GM21390 (cell line): Measurements from ENCODE around the gene BCR.

Experiments used
- ATAC-seq: cut with Tn5 transposase; IDR thresholded peaks from one replicate; pipeline ENCODE4 v1.9.1; 2021; ENCODE audit not compliant: unreplicated experiment

The BCR gene

DNA sequence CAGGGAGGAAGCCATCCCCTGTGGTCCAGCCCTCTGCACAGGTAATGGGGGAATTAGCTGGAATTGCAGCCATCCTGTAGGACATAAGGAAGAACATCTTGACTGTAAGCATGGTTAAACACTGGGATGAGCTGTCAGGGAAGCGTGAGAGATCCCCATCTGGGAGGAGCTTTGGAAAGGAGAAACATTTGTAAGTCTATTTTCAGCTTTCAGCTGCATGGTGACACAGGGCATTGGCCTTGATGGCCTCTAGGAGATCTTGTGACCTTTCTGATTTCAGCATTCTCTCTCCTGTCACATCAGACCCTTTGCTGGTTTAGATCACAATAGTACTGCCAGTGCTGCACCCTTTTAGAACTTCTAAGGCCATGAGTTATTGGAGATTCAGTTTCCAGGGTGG lies 47.1 kb downstream of the BCR start:
- ATAC-seq: no peak

DNA sequence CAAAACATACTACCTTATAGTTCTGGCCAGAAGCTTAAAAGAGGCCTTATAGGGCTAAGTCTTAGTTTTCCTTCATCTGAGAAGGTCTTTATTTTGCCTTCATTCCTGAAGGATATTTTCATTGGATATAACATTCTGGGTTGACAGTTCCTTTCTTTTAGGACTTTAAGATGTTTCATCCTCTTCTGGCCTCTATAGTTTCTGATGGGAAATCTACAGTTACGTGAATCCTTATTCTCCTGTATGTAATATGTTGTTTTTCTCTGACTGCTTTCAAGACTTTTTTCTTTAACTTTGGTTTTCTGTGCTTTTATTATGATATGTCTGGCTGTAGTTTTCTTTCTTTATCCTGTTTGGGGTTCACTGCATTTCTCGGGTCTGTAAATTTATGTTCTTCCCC lies 48.2 kb downstream of the BCR start:
- ATAC-seq: no peak

DNA sequence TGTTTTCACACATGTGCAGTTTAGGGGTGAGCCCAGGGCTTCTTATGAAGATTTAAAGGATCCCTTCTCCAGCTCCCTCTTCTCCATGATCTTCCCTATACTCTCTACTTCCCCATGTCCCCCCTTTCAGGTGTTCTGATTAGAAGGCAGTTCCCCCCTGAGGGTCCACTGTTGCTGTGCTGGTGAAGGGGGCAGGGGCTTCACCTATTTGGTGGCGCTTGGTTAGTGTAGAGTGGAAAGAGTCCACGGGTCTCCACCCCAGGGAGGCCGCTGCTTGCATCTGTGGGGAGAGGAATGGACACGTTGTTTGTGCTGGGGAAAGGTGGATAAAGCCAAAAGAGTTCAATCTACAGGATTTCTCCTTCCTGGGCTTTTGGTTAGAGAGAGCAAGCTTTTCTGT lies 49.3 kb downstream of the BCR start:
- ATAC-seq: no peak

DNA sequence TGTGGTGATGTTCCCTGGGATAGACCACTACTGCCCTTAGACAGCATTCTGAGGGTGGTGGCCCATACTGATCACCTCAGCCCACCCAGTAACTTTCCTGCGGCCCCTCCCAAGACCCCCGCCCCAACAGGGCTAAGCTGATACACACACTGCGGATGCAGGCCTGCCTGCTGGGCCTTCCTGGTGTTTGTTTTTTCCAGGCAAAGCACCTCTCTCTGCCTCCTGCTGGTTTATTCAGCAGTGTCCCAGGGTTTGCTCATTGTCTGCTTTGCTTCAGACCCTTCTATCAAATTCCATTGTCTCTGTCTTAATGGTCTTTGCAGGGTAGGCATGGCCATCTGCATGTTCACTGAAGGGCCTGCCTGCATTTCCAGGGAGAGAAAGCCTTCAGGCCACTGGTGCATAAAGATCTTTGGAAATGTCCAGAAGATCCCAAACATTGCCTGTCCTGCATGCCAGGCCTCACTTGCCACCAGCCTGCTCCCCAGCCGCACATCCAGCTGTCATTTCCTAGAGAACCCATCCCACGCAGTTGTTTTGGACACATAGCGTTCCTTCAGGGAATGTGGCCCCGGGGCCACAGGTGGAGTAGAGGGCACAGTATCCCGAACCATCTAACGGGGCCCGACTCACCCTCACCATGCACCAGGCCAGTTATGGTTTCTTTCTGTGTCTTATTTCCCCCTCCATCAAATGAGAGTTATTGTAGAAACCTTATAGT lies 50.2 kb downstream of the BCR start:
- no peak for ATAC-seq

DNA sequence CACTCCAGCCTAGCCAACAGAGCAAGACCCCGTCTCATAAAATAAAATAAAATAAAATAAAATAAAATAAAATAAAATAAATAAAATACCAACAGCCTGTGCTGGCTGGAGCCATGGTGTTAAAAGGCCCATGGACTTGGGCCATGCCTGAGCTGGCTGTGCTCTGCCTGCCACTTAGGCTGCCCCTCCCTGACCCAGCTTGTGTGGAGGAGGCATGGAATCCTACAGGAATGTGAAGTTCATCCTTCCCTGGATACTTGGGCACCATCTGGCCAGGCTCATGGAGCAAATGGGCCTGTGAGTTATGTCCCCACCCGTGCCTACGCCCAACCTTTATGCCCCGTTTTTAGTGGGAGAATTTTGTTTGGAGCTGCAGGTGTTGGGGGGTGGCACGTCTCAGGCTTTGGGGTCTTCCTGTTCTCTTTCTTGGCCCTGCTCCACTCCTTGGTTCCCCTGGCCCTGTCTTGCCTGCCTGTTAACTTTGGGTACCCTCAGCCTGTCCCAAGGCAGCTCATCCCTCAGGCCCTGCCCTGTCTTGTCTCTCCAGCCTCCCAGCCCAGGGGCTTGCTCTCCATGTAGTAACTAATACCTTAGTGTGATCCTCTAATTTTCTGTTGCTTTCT lies 51.3 kb downstream of the BCR start:
- no peak for ATAC-seq

DNA sequence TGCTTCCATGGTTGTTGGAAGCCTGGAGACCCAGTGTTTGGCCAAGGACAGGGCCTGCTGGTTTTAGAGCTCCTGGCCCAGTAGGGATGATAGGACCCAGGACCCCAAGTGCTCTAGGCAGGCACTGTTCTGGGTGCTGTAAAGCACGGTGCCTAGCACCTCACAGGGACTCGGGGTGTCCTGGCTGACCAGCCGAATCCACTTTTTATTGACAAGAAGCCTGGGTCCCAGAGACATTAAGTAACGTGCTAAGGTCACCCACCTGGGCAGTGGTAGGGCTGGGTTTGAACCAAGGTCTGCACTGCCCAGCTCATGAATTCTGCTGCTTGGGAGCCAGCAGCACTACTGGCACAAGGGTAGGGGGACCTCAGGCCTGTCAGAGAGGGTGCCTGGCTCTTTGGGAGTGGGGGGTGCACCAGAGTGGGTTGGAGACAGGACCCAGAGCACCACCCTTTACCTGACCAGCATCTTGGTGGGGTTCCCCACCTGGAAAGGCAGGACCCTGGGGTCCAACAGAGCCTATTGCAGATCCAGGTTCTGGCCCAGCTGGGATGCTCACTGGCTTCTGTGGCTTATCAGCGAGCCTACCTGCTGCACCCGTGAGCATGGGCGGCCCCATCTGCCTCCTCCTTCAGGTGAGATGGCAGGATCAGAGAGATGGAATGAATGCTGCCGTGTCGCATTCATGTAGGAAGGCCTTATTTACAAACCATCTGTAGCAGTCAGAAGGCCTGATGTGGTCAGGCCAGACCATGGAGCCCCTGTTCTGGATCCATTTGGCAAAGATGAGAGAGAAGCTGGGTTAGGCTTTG lies 52.0 kb downstream of the BCR start:
- no peak for ATAC-seq

DNA sequence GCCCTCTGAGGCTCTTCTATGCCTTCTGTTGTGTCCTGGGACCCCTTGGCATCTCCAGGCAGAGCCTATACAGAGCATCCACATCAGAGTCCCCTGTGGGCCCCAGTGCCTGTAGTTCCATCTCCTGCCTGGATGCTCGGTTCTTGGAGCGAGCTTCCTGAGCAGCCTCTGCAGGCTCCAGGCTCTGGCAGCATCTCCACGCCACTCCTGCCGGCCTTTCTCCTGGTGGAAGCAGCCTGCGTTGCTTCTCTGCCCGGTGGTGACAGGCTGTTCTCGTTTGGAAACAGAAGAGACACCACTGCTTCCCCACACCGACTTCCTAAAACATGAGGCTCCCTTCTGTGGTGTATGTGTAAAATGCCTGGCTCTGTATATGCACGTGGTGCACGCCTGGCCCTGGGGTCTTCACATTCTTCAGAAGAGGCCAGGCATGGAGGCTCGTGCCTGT lies 52.8 kb downstream of the BCR start:
- ATAC-seq: no peak

DNA sequence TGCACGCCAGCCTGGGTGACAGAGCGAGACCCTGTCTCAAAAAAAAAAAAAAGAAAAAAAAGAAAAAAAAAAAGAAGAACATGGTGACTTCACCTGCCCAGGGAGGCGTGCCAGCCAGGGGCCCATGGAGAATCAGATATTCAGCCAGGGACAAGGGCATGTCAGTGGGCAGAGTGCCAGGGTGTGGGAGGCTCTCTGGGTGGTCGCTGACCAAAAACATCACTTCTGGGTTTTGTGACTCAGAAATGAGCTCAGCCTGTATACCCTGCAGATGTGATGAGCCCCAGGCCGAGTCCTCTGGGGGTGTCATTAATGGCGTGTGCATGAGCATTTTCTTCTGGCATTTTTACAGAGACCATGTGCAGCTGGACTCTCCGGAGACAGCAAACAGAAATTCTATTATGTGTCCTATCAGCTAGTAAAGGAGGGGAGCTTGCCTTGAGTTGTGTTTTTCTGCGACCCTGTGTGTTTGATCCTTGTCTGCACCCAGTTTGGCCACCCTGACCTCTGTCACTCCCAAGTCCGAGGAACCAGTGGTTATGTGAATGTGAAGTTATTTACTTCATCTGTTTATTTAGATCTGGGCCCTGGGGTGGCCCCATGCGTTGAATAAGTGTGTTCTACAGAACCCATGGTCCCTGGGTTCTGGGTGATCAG lies 53.6 kb downstream of the BCR start:
- ATAC-seq: no peak

DNA sequence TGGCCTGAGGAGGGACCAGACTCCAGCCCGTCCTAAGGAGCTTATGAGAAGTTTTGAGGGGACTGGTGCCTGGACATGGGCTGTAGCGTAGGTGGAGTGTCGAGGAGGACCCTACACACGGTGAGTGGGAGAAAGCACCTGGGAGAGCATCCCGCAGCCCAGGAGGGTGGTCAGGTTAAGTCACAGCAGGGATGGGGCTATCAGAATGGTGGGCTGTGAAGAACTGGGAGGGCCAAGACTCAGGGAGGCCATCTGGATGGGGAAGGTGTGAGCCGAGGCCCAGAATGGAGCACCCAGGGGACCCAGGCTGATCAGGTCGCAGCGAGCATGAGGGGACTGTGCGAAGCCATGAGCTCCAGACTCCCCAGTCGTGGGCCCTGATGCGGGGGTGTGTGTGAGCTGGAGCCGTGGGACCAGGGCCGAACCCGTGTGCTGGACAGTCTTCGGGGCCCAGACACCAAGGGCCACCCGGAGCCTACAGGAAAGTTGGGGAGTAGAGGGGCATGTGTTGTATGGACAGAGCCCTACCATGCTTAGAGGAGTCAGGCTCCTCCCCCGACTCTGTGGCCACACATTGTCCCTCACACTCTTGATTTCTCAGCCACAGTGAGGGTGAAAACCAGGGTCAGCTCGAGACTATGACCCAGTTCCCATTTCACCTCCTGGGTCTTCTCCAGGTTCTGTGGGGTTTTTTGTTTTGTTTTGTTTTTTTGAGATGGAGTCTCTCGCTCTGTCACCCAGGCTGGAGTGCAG lies 54.3 kb downstream of the BCR start:
- no peak for ATAC-seq

DNA sequence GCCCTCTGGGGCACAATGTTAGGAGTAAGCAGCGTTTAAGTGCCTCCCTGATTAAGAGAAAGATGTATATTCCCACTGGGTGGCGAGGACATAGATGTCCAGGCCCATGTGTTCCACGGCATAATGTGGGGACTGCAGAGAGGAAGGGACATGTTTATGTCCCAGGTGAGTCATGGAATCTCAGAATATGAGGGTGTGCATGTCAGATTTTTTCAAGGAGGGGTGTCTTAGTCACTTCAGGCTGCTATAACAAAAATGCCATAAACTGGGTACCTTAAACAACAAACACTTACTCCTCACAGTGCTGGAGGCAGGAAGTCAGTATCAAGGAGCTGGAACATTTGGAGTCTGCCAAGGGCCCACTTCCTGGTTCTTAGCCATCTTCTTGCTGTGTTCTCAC lies 55.1 kb downstream of the BCR start:
- no peak for ATAC-seq

DNA sequence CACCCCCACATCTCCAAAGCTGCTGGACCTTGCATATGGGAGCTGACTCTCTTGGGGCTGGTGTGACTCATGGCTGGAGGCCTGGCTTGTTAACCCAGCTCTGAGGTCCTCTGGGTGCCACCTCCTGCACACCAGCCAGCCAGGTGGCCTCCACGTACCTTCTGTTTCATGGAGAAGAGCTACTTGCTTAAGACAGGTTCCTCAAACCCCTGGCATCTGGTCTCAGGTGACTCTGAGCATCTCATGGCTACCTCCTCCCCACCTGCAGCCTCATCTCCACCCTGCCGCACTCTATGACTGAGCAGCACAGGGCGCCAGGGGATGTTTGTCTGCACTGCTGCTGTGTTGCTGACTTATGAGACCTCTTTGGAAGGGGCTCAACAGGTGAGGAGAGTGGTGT lies 55.7 kb downstream of the BCR start:
- no peak for ATAC-seq

DNA sequence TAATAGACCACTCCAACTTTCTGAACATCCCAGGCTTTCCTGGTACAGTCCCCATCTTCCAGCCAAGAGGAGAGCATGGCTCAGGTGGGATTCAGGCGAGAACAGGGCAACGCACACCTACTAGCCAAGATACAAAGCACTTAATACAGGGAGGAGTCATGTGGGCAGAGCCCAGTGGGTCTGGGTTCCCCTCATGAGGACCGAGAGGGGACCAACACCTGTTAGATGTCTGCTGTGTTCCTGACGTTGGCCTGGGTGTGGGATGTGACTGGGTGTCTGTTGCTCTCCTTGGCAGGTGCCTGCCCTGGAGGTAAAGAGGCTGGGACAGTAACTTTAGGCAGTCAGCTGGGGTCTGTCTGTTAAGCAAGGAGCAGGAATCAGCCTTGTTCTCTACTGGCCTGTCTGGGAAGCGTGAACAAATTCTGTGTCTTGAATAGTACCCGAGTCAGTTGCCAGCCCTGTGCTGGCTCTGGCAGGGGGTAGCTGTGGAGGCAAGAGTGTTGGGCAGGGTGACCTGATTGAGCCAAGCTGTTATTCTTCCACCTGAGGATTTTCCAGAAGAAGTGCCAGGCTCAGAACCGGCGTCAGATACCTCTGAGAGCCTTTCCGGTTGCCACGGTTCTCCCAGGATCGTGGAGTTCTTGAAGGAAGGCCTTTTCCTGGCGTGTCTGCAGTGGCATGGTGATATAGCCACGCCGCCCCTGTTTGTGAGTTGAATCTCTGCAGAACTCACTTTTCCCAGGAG lies 56.3 kb downstream of the BCR start:
- no peak for ATAC-seq

DNA sequence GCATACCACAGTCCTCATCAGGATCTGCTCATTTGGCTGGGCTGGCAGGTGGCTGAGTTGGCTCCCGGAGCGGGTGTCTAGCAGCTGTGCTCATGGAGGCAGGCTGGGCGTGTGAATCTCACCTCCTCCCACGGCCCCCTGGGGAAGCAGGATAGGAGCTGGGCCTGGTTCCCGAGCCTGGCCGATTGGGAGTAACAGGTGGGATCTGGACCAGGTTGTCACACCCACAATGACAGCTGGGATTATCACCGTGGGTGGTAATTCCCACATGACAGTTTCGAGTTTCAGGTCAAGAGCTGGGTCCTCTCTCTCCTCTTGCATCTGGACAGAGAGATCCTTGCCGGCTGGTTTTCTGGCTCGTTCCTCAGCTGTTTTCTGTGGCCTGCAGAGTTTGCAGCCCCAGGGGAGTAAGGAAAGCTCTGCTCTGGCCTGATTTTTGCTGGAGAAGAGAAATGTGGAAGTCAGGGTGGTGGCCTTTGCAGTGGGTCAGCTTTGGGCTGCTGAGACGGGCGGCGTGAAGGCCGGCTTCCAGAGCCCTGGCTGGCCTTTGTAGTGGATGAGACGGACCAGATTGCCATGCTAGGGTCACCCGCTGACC lies 57.0 kb downstream of the BCR start:
- no peak for ATAC-seq

DNA sequence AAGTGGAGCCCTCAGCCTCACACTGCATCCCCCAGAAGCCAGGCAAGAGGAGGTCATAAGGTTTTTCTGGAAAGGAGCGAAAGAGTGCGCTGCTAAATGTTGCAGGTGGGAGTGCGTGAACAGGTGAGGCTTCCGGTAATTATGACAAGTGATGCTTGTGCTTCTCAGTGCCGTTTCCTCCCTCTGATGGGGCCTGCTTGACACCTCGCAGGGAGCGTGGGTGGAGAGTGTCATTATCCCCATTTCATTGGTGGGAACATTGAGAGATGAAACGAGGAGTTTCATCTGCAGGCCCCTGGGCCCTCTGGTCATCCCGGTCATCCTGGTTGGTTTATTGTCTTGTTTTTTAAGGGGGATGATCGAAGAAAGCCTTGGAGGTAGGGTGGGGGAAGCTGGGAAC lies 57.5 kb downstream of the BCR start:
- ATAC-seq: no peak

DNA sequence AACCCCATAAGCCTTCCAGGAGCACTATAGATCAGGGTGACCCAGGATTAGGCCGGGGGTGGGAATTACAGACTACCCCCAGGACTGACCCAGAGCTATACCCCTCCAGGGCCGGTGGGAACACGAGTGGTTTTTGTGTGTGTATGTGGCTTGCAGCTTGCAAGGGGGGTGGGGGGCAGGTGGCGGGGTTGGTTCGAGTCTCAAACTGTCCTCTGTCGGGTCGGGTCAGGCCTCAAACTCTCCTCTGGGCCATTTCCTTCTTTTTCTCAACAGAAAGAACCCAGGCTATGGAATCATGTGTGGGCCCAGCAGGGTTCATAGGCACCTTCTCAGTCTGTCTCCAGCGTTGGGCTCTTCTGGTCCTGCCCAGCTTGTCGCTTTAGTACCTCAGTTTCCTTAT lies 58.4 kb downstream of the BCR start:
- ATAC-seq: no peak

DNA sequence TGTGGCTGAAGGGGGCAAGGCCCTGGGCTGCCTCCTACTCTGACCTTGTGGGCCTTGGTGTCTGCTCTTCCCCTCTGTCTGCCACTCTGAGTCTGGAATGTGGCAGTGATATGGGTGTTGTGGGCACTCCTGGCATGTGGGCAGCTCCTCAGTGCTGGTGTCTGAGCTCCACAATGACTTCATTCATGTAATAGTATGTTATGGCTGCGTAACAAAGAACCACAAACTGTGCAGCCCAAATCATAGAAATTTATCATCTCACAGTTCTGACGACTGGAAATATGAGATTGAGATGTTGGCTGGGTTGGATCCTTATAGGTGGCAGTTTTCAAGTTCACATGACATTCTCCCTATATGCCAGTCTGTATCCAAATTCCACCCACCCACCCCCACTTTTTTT lies 59.1 kb downstream of the BCR start:
- no peak for ATAC-seq

DNA sequence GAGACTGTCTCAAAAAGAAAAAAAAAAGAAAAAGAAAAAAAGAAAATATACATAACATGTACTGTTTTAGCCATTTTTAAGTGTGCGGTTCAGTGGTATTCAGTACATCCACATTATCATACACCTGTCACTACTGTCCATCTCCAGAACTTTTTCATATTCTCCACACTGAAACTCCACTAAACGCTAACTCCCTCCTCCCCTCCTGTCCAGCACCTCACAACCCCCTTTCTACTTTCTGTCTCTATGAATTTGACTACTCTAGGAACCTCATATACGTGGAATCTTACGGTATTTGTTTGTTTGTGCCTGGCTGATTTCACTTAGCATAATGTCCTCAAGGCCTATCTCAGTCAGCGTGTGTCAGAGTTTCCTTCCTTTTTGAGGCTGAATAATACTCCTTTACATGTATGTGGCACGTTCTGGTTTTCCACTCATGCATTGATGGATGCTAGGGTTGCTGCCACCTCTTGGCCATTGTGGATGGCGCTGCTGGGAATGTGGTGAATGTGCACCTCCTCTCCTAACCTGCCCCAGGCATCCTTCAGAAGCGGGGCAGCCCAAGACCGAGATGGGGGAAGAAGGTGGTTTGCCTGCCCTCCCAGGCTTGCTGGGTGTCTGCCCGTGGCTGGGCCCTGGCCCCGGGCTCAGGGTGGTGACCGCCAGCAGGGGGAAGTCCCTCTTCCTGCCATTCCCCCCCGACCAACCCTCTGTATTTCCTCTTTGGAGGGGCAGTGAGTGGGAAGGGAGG lies 60.5 kb downstream of the BCR start:
- no peak for ATAC-seq

DNA sequence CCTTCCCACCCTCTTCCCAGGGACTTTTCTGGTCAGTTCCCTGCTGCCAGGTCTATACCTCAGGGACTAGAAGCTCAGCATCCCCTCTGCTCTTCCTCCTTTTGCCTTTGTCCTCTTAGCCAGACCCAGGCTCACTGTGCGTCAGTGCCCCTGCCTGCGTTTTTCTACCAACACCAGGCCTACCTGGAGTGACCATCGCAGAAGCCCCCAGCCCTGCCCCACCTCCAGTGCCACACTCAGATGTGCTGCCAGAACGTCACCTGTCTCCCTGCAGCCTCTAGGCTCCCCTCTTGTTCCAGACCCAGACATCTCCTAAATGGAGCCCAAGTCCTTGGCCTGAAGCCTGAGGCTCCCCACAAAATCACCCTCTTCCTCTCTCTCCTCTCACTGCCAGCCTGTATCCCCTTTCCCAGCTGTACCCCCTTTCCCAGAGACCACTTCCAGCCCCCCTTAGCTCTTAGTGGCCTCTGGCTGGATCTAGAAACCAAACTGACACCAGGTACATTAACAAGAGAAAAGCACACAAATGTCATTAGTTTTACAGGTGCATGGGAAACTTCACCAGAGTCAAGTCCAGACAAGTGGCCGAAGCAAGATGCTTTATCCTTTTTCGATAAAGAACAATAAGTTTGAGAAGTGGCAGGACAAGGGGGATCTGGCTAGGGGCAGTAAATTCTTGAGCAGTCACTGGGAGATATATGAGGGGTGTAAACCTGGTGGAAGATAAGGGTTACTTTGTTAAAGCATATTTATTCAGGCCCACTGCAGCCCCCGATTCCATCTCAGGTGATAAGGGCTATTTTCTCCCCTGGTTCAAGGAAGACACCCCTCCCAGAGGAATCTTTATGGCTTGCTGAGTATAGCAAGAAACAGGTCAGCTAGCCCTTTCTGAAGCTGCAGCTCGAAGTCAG lies 61.5 kb downstream of the BCR start:
- ATAC-seq: no peak
